ENCODE results near the gene TRERF1. TPM values are rescaled to one million over a fixed set of nuclear protein-coding genes. Genes with fewer than 3 reads are reported as not detected.

Gene TRERF1, protein sequence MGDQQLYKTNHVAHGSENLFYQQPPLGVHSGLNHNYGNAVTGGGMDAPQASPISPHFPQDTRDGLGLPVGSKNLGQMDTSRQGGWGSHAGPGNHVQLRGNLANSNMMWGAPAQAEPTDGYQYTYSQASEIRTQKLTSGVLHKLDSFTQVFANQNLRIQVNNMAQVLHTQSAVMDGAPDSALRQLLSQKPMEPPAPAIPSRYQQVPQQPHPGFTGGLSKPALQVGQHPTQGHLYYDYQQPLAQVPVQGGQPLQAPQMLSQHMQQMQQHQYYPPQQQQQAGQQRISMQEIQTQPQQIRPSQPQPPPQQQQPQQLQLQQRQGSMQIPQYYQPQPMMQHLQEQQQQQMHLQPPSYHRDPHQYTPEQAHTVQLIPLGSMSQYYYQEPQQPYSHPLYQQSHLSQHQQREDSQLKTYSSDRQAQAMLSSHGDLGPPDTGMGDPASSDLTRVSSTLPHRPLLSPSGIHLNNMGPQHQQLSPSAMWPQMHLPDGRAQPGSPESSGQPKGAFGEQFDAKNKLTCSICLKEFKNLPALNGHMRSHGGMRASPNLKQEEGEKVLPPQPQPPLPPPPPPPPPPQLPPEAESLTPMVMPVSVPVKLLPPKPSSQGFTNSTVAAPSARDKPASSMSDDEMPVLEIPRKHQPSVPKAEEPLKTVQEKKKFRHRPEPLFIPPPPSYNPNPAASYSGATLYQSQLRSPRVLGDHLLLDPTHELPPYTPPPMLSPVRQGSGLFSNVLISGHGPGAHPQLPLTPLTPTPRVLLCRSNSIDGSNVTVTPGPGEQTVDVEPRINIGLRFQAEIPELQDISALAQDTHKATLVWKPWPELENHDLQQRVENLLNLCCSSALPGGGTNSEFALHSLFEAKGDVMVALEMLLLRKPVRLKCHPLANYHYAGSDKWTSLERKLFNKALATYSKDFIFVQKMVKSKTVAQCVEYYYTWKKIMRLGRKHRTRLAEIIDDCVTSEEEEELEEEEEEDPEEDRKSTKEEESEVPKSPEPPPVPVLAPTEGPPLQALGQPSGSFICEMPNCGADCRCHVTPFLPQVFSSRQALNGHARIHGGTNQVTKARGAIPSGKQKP (N-terminal part only)
- total RNA-seq: 1 to 10 TPM in 1 of 6 experiments, under 1 TPM in 5; 0.29 to 1.2 (median 0.60) TPM
- long read RNA-seq: 0 reads

DNA sequence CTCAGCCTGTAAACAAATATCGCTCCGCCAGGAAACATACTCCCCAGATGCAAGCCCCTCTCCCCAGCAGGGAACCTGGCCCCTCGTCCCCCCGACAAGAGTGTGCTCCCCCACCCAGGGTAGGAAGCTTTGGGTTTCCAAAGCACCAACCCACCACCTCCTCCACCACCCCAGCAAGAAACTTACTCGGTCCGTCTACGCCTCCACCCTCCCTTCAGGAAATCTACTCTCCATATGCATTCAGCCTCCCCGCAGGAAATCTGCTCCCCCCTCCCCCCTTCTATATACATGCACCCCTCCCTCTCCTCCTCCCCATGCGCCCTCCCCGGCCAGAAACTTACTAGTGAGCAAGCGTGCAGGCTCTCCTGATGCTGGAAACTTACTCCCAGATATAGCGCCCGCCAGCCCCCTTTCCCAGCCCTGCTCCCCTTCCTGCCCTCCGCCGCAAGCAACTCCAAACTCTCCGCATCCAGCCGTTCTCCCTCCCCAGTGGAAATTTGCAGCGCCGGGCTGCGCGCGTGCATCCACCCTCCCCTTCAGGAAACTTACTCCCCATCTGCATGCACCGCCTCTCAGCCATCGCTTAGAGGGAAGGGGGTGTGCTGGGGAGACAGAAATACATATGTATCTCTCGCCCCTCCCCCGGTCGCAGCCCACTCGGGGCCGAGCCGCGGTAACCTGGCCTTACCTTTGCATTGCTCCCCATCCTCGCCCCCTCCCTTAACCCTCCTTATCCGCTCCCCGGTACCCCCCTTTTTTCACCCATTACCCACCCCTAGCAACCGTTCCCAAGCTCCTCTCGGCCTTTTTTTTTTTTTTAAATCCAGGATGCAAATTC lies at the start of gene TRERF1:
Gene TRERF1, minus strand, starts transcription at position 594 of the 838 bp plus-strand sequence. CDS start 182,336 bp downstream, outside the sequence.
- TF ChIP-seq, protein P1, sequence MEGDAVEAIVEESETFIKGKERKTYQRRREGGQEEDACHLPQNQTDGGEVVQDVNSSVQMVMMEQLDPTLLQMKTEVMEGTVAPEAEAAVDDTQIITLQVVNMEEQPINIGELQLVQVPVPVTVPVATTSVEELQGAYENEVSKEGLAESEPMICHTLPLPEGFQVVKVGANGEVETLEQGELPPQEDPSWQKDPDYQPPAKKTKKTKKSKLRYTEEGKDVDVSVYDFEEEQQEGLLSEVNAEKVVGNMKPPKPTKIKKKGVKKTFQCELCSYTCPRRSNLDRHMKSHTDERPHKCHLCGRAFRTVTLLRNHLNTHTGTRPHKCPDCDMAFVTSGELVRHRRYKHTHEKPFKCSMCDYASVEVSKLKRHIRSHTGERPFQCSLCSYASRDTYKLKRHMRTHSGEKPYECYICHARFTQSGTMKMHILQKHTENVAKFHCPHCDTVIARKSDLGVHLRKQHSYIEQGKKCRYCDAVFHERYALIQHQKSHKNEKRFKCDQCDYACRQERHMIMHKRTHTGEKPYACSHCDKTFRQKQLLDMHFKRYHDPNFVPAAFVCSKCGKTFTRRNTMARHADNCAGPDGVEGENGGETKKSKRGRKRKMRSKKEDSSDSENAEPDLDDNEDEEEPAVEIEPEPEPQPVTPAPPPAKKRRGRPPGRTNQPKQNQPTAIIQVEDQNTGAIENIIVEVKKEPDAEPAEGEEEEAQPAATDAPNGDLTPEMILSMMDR (IDR thresholded peaks at IDR 0.05): no peak
- TF ChIP-seq POLR2A (IDR thresholded peaks at IDR 0.05): no peak
- Histone ChIP-seq H3K4me3 (peak within 1 kb of the TSS; percentile 53 to 62 (median 54)), H3K27ac (peak within 1 kb of the TSS; percentile 39 to 67 (median 43)), H3K4me1 (peaks cover 0 to 13% (median 0%) of the 10 kb centered on the region in 4 donors), H3K9me3 (no peaks in the 10 kb centered on the region), H3K36me3 (no peaks in the 10 kb centered on the region), H3K27me3 (no peaks in the 10 kb centered on the region)
- ATAC-seq (peak; percentile 26 to 46 (median 34)), DNase-seq (peak in 2 of 3 donors; percentile 45 to 58)
- WGBS (ENCODE audit: insufficient coverage, low coverage, low lambda C conversion rate, missing lambda C conversion rate): 3% methylated on average over 31 of the region's 36 CpGs
- intact Hi-C loops (cut with DNase I): no loop called here

DNA sequence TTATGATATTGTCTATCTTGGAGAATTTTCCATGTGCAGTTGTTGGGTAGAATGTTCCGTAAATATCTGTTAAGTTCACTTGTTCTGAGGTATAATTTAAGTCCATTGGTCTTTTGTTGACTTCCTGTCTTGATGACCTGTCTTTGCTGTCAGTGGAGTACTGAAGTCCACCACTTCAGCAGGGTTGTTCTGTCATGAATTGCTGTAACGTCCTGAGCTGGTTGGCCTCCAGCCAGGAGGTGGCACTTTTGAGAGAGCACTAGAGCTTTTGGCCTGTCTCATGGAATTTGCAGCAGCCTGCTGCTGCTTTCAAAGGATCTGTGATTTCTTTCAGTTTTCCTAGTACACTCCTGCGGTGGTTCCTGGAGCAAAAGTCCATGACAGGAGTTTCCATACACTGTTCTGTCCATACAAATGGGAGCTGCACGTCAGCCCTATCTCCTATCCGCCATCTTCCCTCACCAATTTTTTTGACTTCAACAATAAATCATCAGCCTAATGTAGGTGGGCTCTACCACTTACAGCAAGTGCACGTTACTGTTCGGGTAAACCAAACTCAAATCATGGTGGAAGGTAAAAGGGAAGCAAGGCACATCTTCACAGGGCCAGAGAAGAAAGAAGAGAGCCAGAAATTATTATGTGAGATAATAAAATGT lies 46.9 kb upstream of the TRERF1 start:
- no peaks in the 10 kb centered on the region for H3K9me3 ChIP-seq
- no peaks in the 10 kb centered on the region for H3K27me3 ChIP-seq
- 57% methylated on average over 7 of the region's 7 CpGs for WGBS (ENCODE audit: insufficient coverage, low coverage, low lambda C conversion rate, missing lambda C conversion rate)
- H3K36me3 ChIP-seq: no peaks in the 10 kb centered on the region
- H3K27ac ChIP-seq: no peak overlapping the region
- no peaks in the 10 kb centered on the region for H3K4me1 ChIP-seq
- H3K4me3 ChIP-seq: no peak overlapping the region
- DNase-seq: no peak
- TF ChIP-seq, protein P1 (IDR thresholded peaks at IDR 0.05): no peak
- TF ChIP-seq POLR2A (IDR thresholded peaks at IDR 0.05): no peak
- ATAC-seq: no peak
- intact Hi-C loops (cut with DNase I): no loop called here

DNA sequence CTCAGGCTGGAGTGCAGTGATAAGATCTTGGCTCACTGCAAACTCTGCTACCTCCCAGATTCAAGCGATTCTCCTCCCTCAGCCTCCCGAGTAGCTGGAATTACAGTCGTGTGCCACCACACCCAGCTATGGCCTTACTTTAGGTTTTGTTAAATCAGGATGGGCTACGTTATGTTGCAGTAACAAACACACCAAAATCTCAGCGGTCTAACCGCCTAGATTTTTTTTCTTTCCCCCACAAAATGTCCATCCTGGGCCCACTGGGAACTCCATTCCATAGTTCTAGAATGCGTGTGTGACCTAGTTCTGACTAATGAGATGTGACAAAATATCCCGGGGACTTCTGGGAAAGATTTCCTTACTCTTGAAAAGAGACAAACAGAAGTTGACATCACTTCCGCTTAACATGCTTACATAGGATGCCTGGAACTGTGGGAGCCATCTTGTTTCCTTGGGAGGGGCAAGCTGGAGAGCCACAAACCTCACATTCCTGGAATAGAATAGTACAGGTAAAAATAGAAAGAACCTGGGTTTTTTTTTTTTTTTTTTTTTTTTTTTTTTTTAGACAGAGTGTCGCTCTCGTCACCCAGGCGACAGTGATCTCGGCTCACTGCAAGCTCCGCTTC lies 42.3 kb upstream of the TRERF1 start:
- Histone ChIP-seq H3K4me1 (no peaks in the 10 kb centered on the region), H3K27ac (no peak overlapping the region), H3K9me3 (no peaks in the 10 kb centered on the region), H3K27me3 (no peaks in the 10 kb centered on the region), H3K36me3 (no peaks in the 10 kb centered on the region), H3K4me3 (no peak overlapping the region)
- intact Hi-C loops (cut with DNase I): no loop called here
- ATAC-seq (no peak), DNase-seq (no peak)
- WGBS (ENCODE audit: insufficient coverage, low coverage, low lambda C conversion rate, missing lambda C conversion rate): 88% methylated on average over 14 of the region's 14 CpGs
- TF ChIP-seq POLR2A (IDR thresholded peaks at IDR 0.05): no peak
- TF ChIP-seq, protein P1 (IDR thresholded peaks at IDR 0.05): no peak
